Cardiac muscle cell (in vitro differentiated cells and primary cell): ENCODE results near the gene ANKRD9. TPM values are rescaled to one million over a fixed set of nuclear protein-coding genes. Genes with fewer than 3 reads are reported as not detected.

Experiments
- DNase-seq, 2 donors: peaks; one replicate each; pipeline versions ENCODE4 v3.0.0 to v3.0.0-alpha.2; 2010 to 2017; ENCODE audit warnings: low read depth in 1 of 2, low spot score in 1 of 2
- H3K27ac ChIP-seq: fragments of 200-600 bp; sonication (generic); 2 replicates; pipeline ENCODE4 v1.5.1; 2016
- H3K27me3 ChIP-seq: fragments of 200-600 bp; sonication (generic); 2 replicates; pipeline ENCODE4 v1.6.0; 2016; ENCODE audit warnings: control low read depth
- H3K36me3 ChIP-seq: fragments of 200-600 bp; sonication (generic); 2 replicates; pipeline ENCODE4 v1.5.1; 2016; ENCODE audit warnings: control low read depth
- H3K4me1 ChIP-seq: fragments of 200-600 bp; sonication (generic); 2 replicates; pipeline ENCODE4 v1.8.1; 2017; ENCODE audit warnings: low read depth, mild to moderate bottlenecking, mixed run types
- H3K4me3 ChIP-seq: fragments of 200-600 bp; sonication (generic); 2 replicates; pipeline ENCODE4 v1.5.1; 2016; ENCODE audit warnings: mild to moderate bottlenecking
- H3K9me3 ChIP-seq: fragments of 200-600 bp; sonication (generic); 2 replicates; pipeline ENCODE4 v1.5.1; 2017; ENCODE audit warnings: low read depth, mild to moderate bottlenecking, control low read depth
- CTCF ChIP-seq: IDR thresholded peaks from 2 replicates; pipeline ENCODE4 v1.5.1; 2012; ENCODE audit warnings: low read depth, mild to moderate bottlenecking, low read length
- polyA plus RNA-seq: library from polyadenylated mRNA; unstranded; fragments of >200 nt; fragmentation: Nextera tagmentation; extraction: Ambion mirVana; gene quantifications from 2 replicates; pipeline ENCODE4 v1.2.1, GENCODE V29; 2016
- total RNA-seq: library from RNA; depleted of rRNA; stranded (reverse); fragments of >200 nt; gene quantifications from 2 replicates; pipeline ENCODE4 v1.2.3, GENCODE V29; 2016

ANKRD9 gene
- total and polyA plus RNA-seq, 2 experiments from 2014 or later, result 93.1 to 99.9 TPM

DNA sequence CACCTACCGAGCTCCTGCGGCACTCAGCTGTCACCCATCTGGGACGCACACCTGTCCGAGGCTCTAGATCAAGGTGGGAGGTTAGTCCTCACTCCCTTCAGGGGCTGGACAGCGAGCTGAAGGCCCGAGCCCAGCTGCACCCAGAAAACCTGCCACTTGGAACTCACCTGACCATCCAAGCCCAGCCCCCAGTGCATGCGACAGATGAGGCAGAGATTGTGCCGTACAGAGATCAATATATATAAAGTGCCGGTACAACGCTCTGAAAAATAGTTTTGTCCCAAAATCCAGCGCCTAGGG, 3.0 kb downstream of the ANKRD9 start:
- DNase-seq, result no peak
- TF ChIP-seq CTCF, result no peak
- no peak overlapping the region for H3K27ac ChIP-seq

GRCh38 chr14:102505775-102506625, 3.6 kb downstream of the ANKRD9 start:
- peak overlapping the region; percentile 7 for H3K27ac ChIP-seq
- H3K4me1 ChIP-seq, result peaks cover 14% of the 10 kb centered on the region
- H3K9me3 ChIP-seq, result no peaks in the 10 kb centered on the region
- peaks cover 4% of the 10 kb centered on the region for H3K36me3 ChIP-seq
- H3K4me3 ChIP-seq, result no peak overlapping the region
- H3K27me3 ChIP-seq, result no peaks in the 10 kb centered on the region
- DNase-seq, result no peak
- TF ChIP-seq CTCF, result no peak

More for the DNA sequence above, 3.0 kb downstream of the ANKRD9 start:
- peaks cover 4% of the 10 kb centered on the region for H3K36me3 ChIP-seq
- peaks cover 14% of the 10 kb centered on the region for H3K4me1 ChIP-seq
- no peaks in the 10 kb centered on the region for H3K9me3 ChIP-seq
- no peak overlapping the region for H3K4me3 ChIP-seq
- H3K27me3 ChIP-seq, result no peaks in the 10 kb centered on the region

DNA sequence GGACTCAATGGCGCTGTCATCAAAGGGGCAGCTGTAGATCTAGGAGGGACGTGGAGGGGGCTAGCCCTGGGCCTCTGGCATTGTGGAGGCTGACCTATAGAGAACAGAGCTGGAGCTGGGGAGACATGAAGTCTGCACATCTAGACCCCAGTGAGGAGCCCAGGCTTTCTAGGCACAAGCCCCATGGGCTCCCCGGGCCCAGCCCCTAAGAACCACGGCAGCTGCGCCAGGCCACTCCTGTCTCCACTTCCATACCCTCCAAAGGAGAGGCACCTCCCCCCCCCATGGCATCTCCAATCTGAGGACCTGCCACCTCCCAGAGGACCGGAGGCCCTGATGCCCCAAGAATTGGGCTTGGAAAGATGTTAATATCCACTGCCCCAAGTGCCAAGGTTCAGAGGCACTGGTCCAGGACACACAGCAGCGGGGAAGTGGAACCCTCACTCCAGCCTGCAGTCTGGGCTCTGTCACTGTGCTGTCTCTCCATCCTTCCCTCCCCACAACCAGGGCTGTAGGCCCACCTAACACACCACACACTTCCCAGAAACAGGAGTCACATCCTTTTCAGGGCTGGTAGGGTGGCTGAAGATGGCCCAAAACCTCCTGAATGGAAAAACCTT, 4.5 kb downstream of the ANKRD9 start:
- TF ChIP-seq CTCF, result no peak
- H3K4me1 ChIP-seq, result peaks cover 10% of the 10 kb centered on the region
- no peaks in the 10 kb centered on the region for H3K27me3 ChIP-seq
- H3K27ac ChIP-seq, result peak overlapping the region; percentile 51
- H3K36me3 ChIP-seq, result peaks cover 4% of the 10 kb centered on the region
- no peak for DNase-seq
- H3K9me3 ChIP-seq, result no peaks in the 10 kb centered on the region
- H3K4me3 ChIP-seq, result no peak overlapping the region

DNA sequence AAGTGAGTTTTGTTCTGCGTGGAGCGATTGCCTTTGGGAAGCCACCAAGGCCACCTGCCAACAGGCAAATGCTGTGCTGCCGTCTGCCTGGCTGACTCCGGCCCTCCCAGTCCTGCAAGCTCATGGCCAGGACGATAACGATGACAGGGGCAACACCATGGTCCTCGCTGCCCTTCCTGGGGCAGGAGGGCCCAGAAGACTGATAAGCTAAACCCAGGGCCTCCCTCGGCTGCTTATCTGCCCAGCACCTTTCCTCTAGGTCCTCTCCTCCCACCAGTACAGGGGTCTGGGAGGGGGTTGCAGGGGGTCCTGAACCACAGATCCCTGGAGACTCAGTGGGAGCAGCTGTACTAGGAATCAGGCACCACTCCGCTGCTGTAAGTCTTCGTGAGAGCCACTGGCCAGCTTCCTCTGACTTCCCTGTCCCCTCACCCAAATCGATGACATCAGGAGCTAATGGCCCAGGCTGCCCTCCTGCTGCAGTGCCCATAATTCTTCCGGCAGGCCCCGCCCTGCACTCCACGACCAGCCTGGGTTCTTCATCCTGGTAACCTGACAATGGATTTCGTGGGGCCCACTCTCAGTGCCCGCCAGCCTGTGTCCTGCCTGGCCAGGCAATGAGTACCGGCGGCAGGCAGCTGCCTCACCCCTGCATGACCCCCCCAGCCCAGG, 5.1 kb downstream of the ANKRD9 start:
- TF ChIP-seq CTCF, result no peak

DNA sequence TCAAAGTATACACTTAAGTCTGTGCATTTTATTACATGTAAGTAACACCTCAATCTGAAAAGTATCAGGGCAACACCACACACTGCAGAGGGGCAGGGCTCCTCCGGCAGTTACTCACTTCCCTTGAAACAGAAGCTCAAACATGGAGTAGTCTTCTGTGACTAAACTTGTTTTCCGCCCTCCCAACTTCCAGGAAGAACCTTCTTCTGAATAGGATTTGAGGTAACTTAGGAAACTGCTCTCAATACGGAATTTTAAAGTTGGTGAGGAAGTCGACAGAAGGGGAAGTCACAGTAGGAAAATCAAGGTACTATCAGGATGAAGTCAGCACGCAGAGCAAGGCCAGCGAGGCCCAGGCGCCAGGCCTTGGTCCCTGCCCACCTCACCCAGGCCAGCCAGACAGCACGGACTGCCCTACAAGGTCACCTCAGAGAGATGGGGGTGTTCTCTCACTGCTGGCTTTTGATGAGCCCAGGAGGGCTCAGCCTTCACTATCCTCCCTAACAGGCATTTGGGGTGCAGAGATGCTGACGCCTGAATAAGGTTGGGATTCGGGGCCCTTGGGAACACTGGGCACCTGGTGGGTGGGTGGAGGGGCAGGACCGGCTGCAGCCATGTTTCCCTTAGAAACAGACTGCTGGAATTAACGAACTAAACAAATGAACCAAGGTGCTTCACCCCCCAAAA, 5.8 kb downstream of the ANKRD9 start:
- Histone ChIP-seq H3K27ac (peak overlapping the region; percentile 51), H3K4me3 (no peak overlapping the region), H3K36me3 (peaks cover 4% of the 10 kb centered on the region), H3K27me3 (no peaks in the 10 kb centered on the region), H3K4me1 (peaks cover 16% of the 10 kb centered on the region), H3K9me3 (no peaks in the 10 kb centered on the region)
- DNase-seq, result no peak
- TF ChIP-seq CTCF, result no peak

More for the DNA sequence above, 5.1 kb downstream of the ANKRD9 start:
- no peaks in the 10 kb centered on the region for H3K9me3 ChIP-seq
- H3K27ac ChIP-seq, result peak overlapping the region; percentile 51
- H3K4me1 ChIP-seq, result peaks cover 14% of the 10 kb centered on the region
- no peaks in the 10 kb centered on the region for H3K27me3 ChIP-seq
- DNase-seq, result no peak
- H3K4me3 ChIP-seq, result no peak overlapping the region
- H3K36me3 ChIP-seq, result peaks cover 4% of the 10 kb centered on the region
